NCI-H2196 (cell line): ENCODE measurements around the gene ITPR1.

Experiments
- DNase-seq: peaks from one replicate; lab custom pipeline; 2025; ENCODE audit not compliant: unreplicated experiment; lab: John Stamatoyannopoulos, UW

Gene ITPR1

DNA sequence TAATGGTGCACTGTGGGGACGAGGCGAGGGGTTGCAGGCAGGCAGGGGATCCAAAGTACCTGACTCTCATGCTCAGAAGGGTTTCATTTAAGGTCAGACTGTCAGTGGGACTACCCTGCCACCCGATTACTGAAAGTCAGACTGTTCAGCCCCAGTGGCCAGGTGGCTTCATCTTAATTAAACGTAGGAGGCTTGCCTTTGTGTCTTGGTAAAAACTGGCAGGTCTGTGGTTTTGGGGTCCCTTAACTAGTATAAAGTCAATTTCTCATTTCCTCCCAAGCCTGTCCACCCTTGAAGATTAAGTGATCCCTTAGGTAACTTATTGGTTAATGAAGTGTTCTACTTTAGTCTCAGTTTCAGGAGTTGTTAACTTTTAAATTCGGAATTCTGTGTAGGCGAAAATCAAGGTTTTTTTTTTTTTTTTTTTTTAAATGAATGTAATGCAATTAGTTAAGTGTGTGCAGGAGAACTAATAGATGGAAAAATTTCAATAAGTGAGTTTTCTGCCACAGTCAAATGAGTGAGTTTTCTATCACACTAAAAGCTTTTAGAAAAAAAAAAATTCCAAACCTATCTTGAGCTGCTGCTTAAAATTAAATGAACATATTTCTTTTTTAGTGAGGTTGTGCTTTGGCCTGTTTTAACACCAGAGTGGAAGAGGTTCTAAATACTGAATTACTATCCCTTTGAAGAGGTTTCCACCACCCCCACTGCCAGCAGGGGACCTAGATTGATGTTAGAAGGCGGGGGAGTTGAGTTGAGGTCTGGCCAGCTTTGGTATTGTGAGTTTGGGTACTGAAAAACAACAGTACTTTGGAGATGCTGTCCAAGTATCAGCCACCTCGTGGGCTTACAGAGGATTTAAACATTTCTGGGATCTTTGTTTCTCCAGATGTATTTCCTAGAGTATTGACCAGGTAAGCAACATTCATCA, 15.2 kb downstream of the ITPR1 start:
- DNase-seq: no peak

DNA sequence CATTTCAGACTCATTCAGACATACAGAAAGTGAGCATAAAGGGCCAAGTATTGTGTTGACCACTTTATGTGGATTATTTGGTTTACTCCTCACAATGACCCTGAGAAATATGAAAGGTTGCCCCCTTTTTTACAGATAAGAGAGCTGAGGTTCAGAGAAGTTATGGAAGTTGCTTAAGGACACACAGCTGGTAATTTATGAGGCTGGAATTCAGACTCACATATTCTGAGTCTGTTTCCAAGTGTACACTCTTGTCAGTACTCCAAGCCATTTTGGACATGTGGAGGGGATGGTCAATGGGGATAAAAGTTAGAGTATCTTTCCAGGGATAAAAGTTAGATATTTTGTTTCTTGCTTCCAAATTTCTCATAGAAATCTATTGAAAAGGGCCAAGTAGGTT, 15.9 kb downstream of the ITPR1 start:
- DNase-seq: no peak

DNA sequence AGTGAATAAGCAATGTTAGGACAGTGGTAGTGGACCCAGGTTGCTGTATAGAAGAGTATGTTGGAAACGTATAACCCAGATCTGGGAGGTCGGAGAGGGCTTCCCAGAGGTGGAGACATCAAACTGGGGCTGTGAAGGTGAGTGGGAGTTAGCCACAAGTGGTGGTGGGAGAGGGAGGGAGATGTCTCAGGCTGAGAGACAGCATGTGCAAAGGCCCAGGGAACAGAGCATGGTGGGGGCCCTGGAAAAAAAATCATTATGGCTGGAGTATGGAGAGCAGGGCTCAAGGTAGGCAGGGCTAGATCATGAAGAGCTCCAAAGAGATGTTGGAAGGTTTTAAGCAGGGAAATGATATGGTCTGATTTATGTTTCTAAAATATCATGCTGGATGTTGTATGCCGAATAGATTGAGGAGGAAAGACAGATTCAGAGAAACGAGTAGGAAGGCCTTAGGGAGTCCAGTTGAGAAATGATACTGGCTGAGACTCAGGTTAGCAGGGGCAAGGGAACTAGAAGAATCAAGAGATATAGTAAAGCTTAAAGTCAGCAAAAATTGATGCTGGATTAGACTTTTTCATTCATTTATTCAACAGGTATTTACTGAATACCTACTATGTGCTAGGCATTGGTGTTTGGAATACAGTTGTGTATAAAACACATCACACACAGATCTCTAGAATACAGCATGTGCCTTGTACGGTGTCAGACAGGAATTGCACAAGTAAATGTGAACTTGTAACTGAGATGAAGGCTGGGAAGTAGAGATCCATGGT, 17.0 kb downstream of the ITPR1 start:
- no peak for DNase-seq

DNA sequence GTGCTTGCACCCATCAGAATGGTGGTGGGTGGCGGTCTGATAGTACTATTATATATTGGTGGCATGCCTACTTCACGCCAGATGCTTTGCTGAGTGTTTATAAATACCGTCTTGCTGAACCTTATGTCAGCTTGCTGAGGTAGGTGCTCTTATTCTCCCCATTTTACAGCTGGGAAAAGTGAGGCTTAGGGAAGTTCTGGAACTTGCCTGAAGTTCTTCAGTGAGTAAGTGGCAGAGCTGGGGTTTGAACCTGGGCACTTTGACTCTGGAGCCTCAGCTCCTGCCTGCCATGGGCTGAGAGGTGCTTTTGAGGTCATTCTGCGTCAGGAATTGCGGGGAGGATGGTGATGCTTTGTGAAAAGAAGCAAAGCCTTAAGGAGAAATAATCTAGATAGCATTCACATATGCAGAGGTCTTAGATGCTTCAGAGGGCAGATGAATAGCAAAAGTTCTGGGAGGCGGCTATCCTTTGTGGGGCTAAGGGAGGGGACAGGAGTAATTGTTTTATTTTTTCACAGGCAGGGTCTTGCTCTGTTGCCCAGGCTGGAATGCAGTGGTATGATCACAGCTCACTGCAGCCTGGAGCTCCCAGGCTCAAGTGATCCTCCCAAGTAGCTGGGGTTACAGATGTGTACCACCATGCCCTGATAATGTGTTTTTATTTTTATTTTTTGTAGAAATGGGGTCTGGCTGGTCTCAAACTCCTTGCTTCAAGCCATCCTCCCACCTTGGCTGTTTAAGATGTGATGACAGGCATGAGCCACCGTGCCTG, 18.5 kb downstream of the ITPR1 start:
- DNase-seq: no peak

DNA sequence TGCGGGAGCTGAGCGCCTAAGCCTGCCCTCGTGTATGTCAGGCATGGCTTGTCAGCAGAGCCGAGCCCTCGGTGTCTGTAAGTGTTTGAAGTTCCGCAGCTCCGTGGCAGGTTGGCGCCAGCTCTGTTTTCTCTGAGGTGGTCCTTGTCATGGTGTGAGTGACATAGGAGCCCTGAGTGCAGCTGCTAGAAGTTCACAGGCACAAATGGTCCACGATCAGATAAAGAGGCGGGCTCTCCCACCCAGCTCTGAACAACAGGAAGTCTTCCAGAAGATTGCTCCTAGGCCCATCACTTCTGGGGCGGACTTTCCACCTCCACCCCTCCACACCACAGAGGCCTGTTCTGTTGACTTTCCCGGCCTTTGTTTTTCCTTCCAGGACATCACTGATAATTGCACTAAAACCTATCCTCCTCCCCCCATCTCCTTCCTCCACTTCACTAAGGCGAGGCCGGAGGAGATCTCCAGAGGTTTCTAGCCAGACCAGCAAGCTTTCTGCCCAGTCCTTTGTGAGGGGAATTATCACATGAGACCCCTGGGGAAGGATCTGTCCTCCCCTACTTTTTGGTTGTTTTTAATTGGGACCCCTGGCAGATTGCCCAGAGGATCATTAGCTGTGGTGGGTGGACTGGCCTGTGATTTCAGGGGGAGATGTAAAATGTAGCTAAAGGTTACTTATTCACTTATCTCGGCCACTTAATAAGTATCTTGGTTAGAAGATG, 19.9 kb downstream of the ITPR1 start:
- no peak for DNase-seq

DNA sequence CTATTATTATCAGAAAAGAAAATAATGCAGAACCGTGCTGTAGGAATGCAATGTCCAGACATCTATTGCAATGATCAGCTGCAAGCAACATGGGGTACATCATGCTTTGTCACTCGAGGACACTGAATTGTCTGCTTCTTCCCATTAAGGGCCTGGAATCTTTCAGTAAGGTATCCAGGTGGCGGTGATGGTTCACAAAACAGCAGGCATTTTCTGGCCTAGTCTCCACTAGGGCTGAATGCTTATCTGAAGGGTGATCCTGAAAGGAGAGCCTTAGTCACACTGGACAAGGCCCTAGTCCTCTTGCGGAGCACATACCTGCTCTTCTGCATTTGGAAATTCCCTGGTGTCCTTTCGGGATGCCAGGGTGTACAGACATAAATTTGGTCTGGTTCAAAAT, 21.2 kb downstream of the ITPR1 start:
- no peak for DNase-seq

DNA sequence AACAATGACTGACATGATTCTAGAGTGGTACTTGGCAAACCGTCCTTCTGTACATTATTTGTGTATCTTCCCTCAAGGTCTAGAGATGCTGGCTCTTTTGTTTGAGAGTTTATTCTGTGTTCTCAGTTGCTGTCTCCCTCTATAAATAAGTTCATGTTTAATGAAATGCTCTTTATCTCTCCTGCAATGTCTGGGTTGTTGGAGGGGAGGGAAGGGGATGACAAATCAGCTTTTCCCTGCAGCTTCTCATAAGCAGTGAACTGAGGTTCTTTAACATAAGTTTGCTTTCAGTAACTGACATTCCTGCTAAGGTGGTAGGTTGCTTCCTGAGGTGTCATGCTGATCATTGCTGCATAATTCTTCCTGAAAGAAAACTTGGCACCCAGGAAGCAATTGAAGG, 21.8 kb downstream of the ITPR1 start:
- DNase-seq: no peak

DNA sequence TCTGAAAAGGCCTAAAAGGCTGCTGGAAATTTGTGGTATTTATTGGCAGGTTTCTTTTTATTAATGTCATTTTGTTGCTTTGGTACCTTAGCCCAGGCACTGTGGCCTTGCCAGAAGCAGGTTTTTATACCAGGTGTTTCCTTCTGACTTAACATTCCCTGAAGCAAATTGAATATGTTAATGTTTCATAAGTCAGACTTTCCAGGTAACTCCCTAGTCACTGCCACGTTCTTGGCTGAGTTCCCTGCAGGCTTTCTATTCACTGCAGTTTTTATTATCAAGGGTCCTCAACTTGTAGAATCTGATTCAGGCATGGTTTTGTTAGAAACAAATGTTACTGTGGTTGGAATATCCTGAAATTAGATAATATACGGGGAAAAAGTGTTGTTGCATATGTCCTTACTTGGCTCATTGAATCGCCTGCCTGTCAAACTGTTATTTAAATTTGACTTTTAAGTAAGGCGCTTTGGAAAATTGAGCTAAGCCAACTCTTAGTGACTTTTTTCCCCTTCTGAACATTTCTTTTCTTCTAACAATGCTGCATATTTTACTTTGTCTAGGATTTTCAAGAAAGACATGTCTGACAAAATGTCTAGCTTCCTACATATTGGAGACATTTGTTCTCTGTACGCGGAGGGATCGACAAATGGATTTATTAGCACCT, 22.9 kb downstream of the ITPR1 start:
- DNase-seq: no peak

DNA sequence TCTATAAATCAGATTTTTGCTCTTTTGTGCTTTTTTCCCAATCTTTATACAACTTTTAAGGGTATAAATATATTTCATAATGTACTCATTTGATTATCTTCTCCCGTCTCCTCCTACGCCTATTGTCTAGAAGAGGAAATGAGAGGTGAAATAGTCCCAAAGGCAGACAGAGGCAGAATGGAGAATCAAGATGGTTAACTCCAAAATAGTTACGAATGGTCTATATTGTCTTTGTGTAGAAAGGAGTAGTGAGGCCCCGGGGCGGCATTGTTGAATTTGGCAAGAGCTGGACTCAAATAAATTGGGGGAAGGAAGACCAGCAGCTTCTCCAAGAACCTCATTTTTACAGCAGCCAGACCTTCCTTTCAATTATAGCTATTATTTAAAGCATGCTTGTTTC, 23.9 kb downstream of the ITPR1 start:
- DNase-seq: no peak

DNA sequence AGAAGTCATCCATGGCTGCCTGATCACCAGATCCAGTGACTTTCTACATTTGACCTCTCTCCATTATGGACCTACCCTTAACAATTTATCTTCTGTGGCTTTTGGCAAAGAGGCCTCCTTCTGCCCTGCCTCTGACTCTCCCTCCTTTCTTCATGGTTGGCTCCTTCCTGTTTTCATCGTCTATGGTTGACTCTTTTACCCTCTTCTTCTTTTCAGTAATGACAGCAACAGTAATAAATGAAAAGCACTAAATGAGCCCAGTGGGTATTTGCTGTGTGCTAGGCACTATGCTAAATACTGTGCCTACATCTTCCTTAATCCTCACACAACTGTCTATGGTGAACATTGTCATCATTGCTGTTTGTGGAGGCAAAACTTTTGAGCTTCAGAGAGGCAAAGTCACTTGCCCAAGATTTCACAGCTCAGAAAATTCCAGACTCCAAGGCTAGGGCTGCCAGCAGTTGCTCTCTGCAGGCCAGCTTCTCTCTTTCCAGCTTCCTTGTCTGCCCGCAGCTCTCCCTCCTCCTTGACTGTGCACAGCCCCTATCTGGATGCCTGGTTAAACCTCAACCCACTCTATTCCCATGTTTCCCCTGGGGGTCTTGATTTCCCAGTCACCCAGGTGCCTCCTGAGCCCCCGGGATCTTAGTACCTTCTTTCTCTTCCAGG, 24.6 kb downstream of the ITPR1 start:
- DNase-seq: no peak

DNA sequence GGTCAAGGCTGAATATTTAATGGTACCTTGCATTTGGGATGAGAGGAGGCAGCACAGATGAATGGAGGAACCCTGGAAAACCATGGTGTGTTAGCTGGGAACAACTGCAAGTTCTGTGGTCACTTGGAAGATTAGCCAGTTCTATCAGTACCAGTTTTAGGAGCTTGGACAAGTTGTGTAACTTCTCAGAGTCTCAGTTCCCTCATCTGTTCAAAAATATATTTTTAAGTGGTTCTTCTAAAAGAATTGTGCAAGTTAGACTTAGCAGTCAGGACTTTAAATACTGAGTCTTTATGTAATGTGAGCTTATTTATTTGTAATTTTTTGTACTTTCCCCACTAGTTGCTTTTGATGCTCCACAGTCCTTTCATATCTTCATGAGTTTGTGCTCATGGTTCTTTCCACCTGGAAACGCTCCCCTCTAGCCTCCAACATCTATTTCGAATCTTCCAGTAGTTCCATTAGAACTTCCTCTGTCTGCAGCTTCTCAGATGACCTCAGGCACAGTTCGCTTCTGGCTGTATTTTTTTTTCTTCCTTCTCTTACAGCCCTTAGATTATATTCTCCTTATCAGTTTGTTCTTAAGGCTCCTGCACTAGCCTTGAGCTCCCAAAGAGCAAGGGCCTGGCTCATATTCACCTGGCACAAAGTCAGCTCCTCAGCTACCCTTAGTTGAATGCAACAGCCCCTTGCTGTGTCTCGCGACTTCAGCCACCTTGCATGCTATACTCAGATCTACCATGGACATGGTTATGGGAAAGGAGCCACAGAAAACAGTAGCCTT, 27.1 kb downstream of the ITPR1 start:
- DNase-seq: no peak

DNA sequence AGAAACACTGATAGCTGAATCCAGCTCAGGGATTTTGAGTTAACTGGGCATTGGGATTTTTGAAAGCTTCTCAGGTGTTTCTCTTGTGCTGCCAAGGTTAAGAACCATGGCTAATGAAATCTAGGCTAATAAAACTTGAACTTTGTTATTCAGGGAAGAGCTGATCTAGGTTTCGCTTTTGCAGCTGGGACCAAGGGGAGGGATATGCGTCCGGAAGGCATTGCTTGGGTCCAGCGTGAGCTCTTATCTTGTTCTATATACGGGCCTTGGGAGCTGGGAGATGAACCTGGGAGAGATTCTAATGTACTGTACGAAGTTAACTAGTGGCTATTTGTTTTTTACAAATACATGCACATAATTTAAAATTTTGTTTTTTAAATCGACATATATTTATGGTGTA, 29.8 kb downstream of the ITPR1 start:
- no peak for DNase-seq

DNA sequence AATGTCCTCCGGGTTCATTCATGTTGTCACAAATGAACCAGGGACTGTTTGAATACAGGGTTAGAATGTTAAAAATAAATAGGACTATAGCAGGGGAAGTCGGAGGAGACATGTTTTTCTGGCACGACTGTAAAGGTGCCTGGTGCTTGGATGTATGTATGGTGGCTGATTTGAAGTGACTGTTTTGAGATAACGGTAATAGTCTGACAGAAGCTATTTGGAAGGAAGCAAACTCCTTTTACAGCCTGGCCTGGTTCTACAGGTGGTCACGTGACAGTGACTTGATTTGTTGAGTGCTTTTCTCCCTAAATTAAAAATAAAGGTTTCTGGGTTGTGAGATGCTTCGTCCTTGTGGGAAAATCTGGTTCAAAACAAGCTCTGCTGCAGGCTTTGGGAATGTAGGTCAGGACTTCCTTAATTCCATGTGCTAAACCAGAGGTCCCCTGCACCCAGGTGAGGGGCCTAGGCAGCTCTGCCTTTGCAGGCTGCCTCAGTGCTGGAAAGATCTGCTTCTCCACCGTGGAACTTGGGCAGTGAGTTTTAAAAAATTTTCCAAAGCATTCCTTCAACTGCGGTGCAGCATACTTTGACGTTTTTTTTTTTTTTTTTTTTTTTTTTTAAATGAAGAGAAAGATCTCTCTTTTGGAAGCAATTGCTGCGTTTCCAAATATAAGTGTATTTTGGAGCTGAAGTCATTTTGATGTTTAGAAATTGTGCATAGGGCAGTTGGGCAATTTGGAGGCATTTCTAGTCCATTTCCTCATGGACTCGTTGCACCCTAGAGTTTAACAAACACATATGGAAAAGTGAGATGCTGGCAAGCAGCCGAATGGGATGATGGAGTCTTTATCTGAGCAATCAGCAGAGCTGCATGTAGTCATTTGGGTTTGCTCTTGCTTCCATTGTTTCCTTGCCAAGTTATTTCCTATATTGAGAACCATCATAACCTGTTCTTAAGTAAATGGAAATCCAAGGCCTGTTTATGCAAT, 30.9 kb downstream of the ITPR1 start:
- DNase-seq: no peak

DNA sequence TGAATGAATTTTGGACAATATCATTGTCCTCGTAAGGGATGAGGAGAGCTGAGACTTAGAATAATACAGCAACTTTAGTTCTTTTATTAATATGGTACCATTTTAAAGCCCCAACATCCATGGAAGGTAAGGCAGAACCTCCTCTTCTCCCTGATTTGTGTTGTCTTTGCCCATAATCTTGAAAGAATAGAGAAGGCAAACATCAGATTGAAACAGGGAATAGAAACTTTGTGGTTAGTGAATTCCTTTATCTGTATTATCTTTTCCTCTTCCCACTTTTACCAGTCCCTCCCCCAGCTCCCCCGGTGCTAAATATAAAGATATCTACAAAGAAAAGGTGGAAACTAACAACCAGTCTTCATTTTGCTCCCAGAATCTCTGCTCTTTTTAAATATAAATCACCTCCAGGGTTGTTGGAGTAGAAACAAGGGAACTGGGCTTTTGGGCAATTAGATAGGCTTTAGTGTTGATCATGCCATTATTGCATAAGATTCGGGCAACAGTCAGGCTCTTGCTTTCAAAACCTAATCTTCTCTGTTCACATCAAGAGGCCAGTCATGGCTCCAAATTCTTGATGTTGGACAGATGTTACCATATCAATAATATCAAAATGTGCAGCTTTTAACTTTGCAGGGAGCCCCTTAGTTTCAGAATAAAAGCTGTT, 32.5 kb downstream of the ITPR1 start:
- no peak for DNase-seq

DNA sequence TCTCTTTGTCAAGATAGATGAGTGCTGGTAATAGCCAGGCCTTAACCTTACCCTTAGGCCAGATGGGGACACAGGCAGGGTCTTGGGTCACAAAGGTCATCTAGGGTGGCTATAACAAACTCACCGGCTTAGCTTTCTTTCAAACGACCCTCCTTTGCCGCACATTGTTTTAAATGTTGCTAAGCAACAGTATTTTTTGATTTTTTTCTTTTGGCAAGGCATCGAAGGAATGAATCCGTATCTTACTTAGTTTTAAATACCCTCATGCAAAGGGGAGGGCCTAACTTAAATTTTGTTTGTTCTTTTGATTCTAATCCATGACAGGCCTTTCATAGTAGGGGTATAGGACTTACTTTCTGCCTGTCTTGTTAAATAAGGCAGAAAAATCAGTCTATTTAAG, 35.2 kb downstream of the ITPR1 start:
- no peak for DNase-seq

DNA sequence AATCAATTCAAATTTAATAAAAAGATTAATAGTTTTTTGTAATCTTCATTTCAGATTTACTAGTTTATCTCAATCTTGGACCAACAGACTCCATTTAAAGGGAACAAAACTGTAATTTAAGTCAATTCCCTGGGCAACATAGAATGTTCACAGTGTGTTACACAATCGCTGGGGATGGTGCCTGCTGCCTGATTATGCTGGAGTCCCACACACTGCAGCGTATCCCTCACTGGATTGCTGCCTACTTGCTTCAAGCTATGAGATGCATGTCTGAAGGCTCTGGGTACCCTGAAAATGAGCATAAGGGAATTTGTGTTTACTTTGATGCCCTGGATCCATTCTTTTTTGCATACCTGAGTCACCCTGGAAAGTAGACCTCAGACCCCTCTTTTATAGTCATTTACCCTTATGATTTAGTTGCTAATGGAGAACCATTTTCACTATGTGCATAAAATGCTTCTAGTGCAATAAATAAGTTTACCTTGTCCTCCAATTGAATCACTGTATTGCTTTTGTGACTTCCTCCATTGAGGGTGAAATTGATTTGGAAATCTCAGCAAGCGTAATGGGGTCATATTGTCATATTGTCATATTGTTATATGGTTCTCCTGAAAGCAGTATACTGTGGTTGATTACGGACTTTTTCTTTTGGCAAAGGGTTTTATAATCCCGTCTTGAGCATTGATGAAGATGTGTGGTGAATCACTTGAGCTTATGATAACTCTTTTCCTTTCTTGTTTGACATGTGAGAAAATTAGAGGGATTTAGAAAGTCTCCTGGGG, 35.9 kb downstream of the ITPR1 start:
- no peak for DNase-seq
